SU-DHL-6 (cell line): ENCODE measurements around the gene CD274.

Experiments
- CTCF ChIP-seq: fragments of 200-600 bp; sonication (generic); IDR thresholded peaks from one replicate; pipeline ENCODE4 v1.5.1; 2017; ENCODE audit warnings: antibody characterized with exemption, mild to moderate bottlenecking, low read length, moderate library complexity; ENCODE audit not compliant: insufficient read depth, poor library complexity, severe bottlenecking
- EZH2phosphoT487 ChIP-seq: fragments of 200-600 bp; sonication (generic), shearing (Covaris generic); conservative IDR thresholded peaks from 2 replicates; pipeline ENCODE4 v1.6.1; 2018; ENCODE audit warnings: mild to moderate bottlenecking, antibody characterized with exemption, low read length, moderate library complexity, mixed read lengths

DNA sequence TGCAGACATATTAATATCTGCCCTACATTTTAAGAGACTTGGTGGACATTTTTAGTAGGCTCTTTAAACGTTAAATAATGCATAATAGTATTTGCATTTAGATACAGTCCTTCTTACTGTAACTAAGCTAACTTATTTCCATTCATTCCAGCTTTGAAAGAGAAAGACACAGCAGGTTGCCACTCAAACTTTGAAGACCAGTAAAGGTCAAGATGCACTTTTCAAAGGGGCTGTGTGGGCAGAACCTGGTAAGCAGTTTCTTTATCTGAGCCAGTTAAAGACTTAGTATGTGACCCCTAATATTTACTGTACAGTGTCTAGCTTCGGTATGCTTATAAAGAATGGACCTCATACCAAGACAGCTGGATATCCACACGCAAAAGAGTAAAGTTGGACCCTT lies 33.4 kb upstream of the CD274 start:
- no peak for TF ChIP-seq CTCF
- TF ChIP-seq EZH2phosphoT487 = no peak
